Mucosa of descending colon (tissue), 3 donors: ENCODE results near the gene PPP1R18. TPM values are rescaled to one million over a fixed set of nuclear protein-coding genes. Genes with fewer than 3 reads are reported as not detected.
"Not testable (repeated sequence)": the region's sequence is repeated elsewhere in the genome, so short reads cannot be mapped to it uniquely, and the experiment has no call there.

ENCODE experiments used
- ATAC-seq: fragments of 200-7000 bp; cut with Tn5 transposase; one replicate; pipeline ENCODE4 v1.9.1; 2020; ENCODE audit warnings: mild to moderate bottlenecking, moderate library complexity
- DNase-seq, 3 donors: peaks; one replicate each; pipeline ENCODE4 v3.0.0-alpha.2; 2020
- H3K36me3 ChIP-seq: fragments of 200-600 bp; one replicate; pipeline ENCODE4 v1.8.0; 2021; ENCODE audit warnings: low read depth, mild to moderate bottlenecking
- H3K4me1 ChIP-seq: fragments of 200-600 bp; one replicate; pipeline ENCODE4 v1.8.0; 2021; ENCODE audit warnings: low read depth, mild to moderate bottlenecking
- H3K4me3 ChIP-seq: fragments of 200-600 bp; one replicate; pipeline ENCODE4 v1.8.0; 2021; ENCODE audit warnings: mild to moderate bottlenecking
- H3K9me3 ChIP-seq: fragments of 200-600 bp; one replicate; pipeline ENCODE4 v1.8.0; 2021; ENCODE audit warnings: mild to moderate bottlenecking
- intact Hi-C, 2 donors: fragments of 100-400 bp; cut with DNase I in 1 of 2; cut with micrococcal nuclease in 1 of 2; formaldehyde crosslinking; loops; one replicate each; pipeline versions ENCODE4 v1.11.0 to v1.11.1; 2022; cut with DNase I, micrococcal nuclease
- total RNA-seq, 3 donors: library from RNA; stranded (reverse); fragmentation: NEBNext Ultra II Directional in 2 of 3; extraction: Animal tissue kit (Norgen Biotek cat#: 25700) in 2 of 3; gene quantifications; one replicate each; pipeline versions ENCODE4 v1.2.1 to v1.2.4, GENCODE V29; 2021 to 2023
- TF ChIP-seq, protein P1 (sequence below): fragments of 200-600 bp; IDR thresholded peaks from one replicate; pipeline ENCODE4 v1.8.0; 2022; ENCODE audit warnings: antibody characterized with exemption, mild to moderate bottlenecking
- donor health status: DM: no; HTN: no; CAD: no; lungs with moderate emphysema.
- donor health status: DM: no; HTN: no; CAD: no.
- donor health status: DM: no; HTN: yes; CAD: no.

Gene PPP1R18
- total RNA-seq, 3 donors from 2014 or later: 8.6 to 55.1 (median 22.1) TPM

DNA sequence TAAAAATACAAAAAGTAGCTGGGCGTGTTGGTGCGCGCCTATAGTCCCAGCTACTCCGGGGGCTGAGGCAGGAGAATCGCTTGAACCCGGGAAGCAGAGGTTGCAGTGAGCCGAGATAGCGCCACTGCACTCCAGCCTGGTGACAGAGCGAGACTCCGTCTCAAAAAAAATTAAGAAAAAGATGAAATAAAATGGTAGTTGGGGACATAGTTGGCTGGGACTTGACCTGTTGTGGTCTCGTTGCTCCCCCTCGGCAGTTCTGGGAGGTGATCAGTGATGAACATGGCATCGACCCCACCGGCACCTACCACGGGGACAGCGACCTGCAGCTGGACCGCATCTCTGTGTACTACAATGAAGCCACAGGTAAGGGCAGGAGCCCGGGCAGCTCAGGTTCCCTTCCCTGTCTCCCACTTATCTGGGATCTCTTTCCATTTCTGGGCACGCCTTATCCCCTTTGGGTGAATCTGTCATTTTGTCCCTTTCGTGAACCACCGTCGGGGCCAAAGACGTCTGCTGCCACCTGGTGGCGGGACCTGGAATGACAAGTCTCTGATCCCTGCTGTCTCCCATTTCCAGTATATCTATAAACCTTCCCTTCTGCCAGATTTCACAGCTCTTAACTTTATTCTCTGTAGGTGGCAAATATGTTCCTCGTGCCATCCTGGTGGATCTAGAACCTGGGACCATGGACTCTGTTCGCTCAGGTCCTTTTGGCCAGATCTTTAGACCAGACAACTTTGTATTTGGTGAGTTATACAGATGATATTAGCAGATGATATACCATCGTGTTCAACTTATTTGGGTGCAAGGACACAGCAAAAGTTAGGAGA, 36.1 kb upstream of the PPP1R18 start:
- peaks cover 26% of the 10 kb centered on the region for H3K4me1 ChIP-seq

DNA sequence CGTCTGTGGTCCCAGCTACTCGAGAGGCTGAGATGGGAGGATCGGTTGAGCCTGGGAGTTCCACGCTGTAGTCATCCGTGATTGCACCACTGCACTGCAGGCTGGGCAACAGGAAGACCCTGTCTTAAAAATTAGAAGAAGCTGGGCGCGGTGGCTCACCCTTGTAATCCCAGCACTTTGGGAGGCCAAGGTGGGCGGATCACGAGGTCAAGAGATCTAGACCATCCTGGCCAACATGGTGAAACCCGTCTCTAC, 35.5 kb upstream of the PPP1R18 start:
- ATAC-seq, H3K36me3 ChIP-seq, H3K4me3 ChIP-seq, H3K9me3 ChIP-seq: not testable (repeated sequence)
- intact Hi-C loops: loop anchor here (2.0 kb wide), 2 partner anchors 41 to 43 kb away; no protein-coding TSS in a partner anchor
- H3K4me1 ChIP-seq: peaks cover 26% of the 10 kb centered on the region
- DNase-seq: peak in 2 of 3 donors; percentile 52 to 73

More for the DNA sequence above, 36.1 kb upstream of the PPP1R18 start:
- ATAC-seq (peak; percentile 39), DNase-seq (peak; percentile 86 to 92 (median 91))
- TF ChIP-seq, protein P1, sequence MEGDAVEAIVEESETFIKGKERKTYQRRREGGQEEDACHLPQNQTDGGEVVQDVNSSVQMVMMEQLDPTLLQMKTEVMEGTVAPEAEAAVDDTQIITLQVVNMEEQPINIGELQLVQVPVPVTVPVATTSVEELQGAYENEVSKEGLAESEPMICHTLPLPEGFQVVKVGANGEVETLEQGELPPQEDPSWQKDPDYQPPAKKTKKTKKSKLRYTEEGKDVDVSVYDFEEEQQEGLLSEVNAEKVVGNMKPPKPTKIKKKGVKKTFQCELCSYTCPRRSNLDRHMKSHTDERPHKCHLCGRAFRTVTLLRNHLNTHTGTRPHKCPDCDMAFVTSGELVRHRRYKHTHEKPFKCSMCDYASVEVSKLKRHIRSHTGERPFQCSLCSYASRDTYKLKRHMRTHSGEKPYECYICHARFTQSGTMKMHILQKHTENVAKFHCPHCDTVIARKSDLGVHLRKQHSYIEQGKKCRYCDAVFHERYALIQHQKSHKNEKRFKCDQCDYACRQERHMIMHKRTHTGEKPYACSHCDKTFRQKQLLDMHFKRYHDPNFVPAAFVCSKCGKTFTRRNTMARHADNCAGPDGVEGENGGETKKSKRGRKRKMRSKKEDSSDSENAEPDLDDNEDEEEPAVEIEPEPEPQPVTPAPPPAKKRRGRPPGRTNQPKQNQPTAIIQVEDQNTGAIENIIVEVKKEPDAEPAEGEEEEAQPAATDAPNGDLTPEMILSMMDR: peak; percentile 92
- peaks cover 4% of the 10 kb centered on the region for H3K36me3 ChIP-seq
- intact Hi-C loops: loop anchor here (2.0 kb wide), 2 partner anchors 42 to 44 kb away; no protein-coding TSS in a partner anchor
- no peak overlapping the region for H3K4me3 ChIP-seq
- H3K9me3 ChIP-seq: no peaks in the 10 kb centered on the region

DNA sequence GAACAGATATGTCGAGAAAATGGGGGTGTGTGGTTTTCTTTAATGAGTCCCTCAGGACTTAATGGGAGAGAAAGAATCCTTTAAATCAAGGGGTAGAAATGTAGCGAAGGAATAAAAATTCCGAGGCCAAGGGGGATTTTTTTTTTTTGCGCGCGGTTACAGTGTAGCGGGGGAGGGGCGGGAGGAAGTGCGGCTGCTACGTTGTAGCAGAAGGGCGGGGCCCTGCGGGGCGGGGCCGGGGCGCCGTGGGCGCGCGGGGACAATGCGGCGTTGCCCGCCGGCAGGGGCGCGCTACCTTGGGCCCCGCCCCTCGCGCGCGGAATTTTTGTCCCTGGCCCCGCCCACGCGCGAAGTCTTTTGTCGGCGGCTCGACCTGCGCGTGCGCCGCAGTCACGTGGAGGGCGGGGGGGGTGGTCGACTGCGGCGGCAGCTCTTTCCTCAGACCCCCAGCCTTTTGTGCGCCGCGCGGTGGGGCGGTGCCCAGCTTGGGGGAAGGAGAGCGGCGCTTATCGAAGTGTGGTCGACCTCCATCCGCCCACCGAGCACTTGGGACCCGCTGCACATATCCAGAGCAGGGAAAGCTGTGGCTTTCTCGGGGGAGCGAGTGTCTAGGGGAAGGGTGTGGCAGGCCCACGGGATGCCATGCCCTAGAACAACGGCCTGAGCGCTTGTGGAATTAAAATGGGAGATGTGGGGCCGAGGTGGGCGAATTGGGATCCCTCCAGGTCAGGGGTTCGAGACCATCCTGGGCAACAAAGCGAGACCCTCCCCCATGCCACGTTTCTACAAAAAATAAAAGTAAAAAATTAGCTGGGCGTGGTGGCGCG, 35.0 kb upstream of the PPP1R18 start:
- H3K4me1 ChIP-seq: peaks cover 28% of the 10 kb centered on the region
- intact Hi-C loops: loop anchor here (2.0 kb wide), 2 partner anchors 41 to 43 kb away; no protein-coding TSS in a partner anchor
- peak; percentile 70 for ATAC-seq

DNA sequence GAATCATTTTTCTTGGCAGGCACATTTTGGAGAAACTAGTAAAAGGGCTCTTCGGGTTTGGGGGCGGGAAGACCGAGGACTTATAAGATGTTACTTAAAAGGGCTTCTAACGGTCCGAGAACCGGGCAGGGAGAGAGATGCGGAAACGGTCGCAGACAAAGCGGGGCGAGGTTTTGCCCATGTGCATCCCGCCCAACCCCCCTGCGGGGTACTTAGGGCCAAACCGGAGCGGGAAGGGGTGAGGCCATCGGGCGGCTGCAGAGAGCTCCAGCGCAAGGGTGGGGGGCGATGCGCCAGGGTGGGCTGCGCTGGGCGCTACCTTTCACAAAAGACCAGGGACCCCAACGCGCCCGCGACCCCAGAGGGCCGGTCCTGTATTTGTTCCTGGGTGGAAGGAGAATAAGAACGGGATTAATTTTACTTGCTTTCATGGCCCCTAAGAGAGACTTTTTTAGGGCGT, 34.3 kb upstream of the PPP1R18 start:
- DNase-seq (peak; percentile 83 to 90 (median 84)), ATAC-seq (peak; percentile 16)
- H3K36me3 ChIP-seq: peaks cover 4% of the 10 kb centered on the region
- intact Hi-C loops: no loop called here
- peaks cover 30% of the 10 kb centered on the region for H3K4me1 ChIP-seq
- peak overlapping the region; percentile 92 for H3K4me3 ChIP-seq
- no peaks in the 10 kb centered on the region for H3K9me3 ChIP-seq
- TF ChIP-seq, protein P1: no peak

More for the DNA sequence above, 35.0 kb upstream of the PPP1R18 start:
- no peaks in the 10 kb centered on the region for H3K9me3 ChIP-seq
- DNase-seq: peak; percentile 93 to 95 (median 94)
- TF ChIP-seq, protein P1: peak; percentile 42
- H3K4me3 ChIP-seq: peak overlapping the region; percentile 92
- H3K36me3 ChIP-seq: peaks cover 4% of the 10 kb centered on the region

DNA sequence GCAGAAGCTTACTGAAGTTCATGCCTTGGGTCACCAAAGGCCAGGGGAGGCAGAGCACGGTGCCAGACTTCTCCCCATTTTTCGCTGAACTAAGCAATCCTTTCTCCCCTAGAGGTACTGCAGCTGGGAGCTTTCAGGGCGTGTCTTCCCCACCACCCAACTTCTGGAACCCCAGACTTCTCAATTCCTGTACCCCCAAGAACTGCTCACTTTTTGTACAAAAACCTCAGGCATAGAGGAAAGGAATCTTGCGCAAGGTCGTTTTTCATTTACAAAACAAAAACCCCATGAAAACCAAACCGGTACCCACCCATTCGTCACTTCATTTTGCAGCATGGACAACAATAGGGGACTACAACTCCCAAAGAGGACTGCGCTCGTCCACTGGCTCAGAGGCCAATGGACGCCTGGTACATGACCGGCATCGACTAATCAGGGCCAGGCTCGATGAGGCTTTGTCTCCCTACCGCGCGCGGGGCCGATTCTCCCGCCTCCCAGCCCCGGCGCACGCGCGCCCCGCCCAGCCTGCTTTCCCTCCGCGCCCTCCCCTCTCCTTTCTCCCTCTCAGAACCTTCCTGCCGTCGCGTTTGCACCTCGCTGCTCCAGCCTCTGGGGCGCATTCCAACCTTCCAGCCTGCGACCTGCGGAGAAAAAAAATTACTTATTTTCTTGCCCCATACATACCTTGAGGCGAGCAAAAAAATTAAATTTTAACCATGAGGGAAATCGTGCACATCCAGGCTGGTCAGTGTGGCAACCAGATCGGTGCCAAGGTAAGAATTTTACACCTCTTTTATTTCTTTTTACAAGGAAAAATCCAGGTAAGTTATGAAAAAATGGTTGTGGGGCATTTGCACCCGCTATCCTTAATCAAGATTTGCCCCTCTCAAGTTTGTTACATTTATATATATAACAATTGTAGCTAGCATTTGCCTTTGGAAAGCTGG, 33.6 kb upstream of the PPP1R18 start, which contains the start of gene TUBB:
Gene TUBB, plus strand, starts transcription at position 562 of the 947 bp plus-strand sequence. Its CDS starts 155 bp downstream, at position 717.
- TF ChIP-seq, protein P1: no peak
- Histone ChIP-seq H3K4me3 (peak within 1 kb of the TSS; percentile 92), H3K36me3 (peaks cover 4% of the 10 kb centered on the region), H3K4me1 (peaks cover 30% of the 10 kb centered on the region), H3K9me3 (no peaks in the 10 kb centered on the region)
- intact Hi-C loops: no loop called here
- DNase-seq (peak; percentile 97 to 98 (median 97)), ATAC-seq (peak; percentile 74)
